MM.1S (cell line): ENCODE results near the gene NSUN7.

Source experiments
- CTCF ChIP-seq: fragments of 300-600 bp; sonication (generic); IDR thresholded peaks from 2 replicates; pipeline ENCODE4 v1.5.1; 2016; ENCODE audit warnings: antibody characterized with exemption, low read length, mixed read lengths
- EZH2 ChIP-seq: fragments of 300-600 bp; sonication (generic); optimal IDR thresholded peaks from 2 replicates; pipeline ENCODE3; 2017; ENCODE audit warnings: low read depth, mild to moderate bottlenecking, antibody characterized with exemption, low read length, mixed read lengths

GRCh38 chr4:40731792-40732245 is 17.9 kb upstream of the NSUN7 start:
- TF ChIP-seq CTCF (no peak), EZH2 (no peak)
